Stomach (tissue), 9 donors: ENCODE data around the gene CXCL1. TPM values are rescaled to one million over a fixed set of nuclear protein-coding genes. Genes with fewer than 3 reads are reported as not detected.

ENCODE experiments used
- DNase-seq, 2 donors: peaks; one replicate each; pipeline versions ENCODE4 v3.0.0 to v3.0.0-alpha.2; 2013 to 2019
- H3K27ac ChIP-seq, 5 donors: fragments of 200-600 bp in 4 of 5; sonication (generic) in 4 of 5; one replicate each; pipeline ENCODE4 v1.5.1; 2013 to 2019; ENCODE audit warnings: mild to moderate bottlenecking in 1 of 5, moderate library complexity in 1 of 5
- H3K27me3 ChIP-seq, 3 donors: fragments of 200-600 bp; sonication (generic); one replicate each; pipeline ENCODE4 v1.5.1; 2017 to 2019; ENCODE audit warnings: mixed run types in 1 of 3
- H3K36me3 ChIP-seq, 4 donors: fragments of 200-600 bp; sonication (generic); 1 replicate in 3 of 4; 2 replicates in 1 of 4; pipeline ENCODE4 v1.5.1; 2016 to 2019
- H3K4me1 ChIP-seq, 4 donors: fragments of 200-600 bp; sonication (generic); one replicate each; pipeline ENCODE4 v1.5.1; 2016 to 2019
- H3K4me3 ChIP-seq, 4 donors: fragments of 200-600 bp; sonication (generic) in 3 of 4; one replicate each; pipeline ENCODE4 v1.5.1; 2016 to 2019; ENCODE audit warnings: mild to moderate bottlenecking in 1 of 4
- H3K9me3 ChIP-seq, 4 donors: fragments of 200-600 bp; sonication (generic); one replicate each; pipeline ENCODE4 v1.5.1; 2016 to 2019
- CTCF ChIP-seq, 7 experiments: fragments of 450-650 bp in 4 of 7; fragments of 200-600 bp in 3 of 7; sonication (generic) in 3 of 7; IDR thresholded peaks; one replicate each; pipeline ENCODE4 v1.5.1; 2016 to 2019; ENCODE audit warnings: antibody characterized with exemption in 7 of 7, control low read depth in 2 of 7, mild to moderate bottlenecking in 1 of 7
- EP300 ChIP-seq: sonication (generic); formaldehyde crosslinking; IDR thresholded peaks from one replicate; pipeline ENCODE4 v1.6.1; 2017; ENCODE audit warnings: antibody characterized with exemption
- POLR2A ChIP-seq, 4 donors: fragments of 450-650 bp; IDR thresholded peaks; one replicate each; pipeline ENCODE4 v1.6.1; 2016; ENCODE audit warnings: antibody characterized with exemption in 4 of 4, control low read depth in 2 of 4, mild to moderate bottlenecking in 1 of 4, moderate library complexity in 1 of 4
- POLR2AphosphoS5 ChIP-seq, 3 donors: sonication (generic); formaldehyde crosslinking; IDR thresholded peaks; one replicate each; pipeline ENCODE4 v1.6.1; 2016; ENCODE audit warnings: antibody characterized with exemption in 3 of 3
- WGBS, 5 donors: extraction: QIAGEN DNeasy Blood & Tissue Kit in 3 of 5; methylation state at CpG; one replicate each; pipeline versions ENCODE4 v1.1.5 to v1.1.7; 2013 to 2018; 5-methylcytosine and 5-hydroxymethylcytosine counted together
- intact Hi-C: fragments of 100-400 bp; cut with DNase I; formaldehyde crosslinking; loops from one replicate; pipeline ENCODE4 v1.15.1; 2023; ENCODE audit warnings: low total_unique reads
- polyA plus RNA-seq, 3 donors: library from polyadenylated mRNA; stranded (reverse); fragments of 200-250 nt; gene quantifications; one replicate each; pipeline ENCODE4 v1.2.3, GENCODE V29; 2013
- total RNA-seq, 5 donors: library from RNA; depleted of rRNA; stranded (reverse); fragments of >200 nt; gene quantifications; one replicate each; pipeline versions ENCODE4 v1.1.0 to v1.2.3, GENCODE V29; 2014 to 2016
- donor health status: healthy with polysubstance abuse.
- donor health status: Bipolar disorder and iron deficiency.
- donor health status: healthy.

CXCL1 gene
- total and polyA plus RNA-seq, 8 donors: 1.8 to 62.1 (median 30.1) TPM

GRCh38 chr4:73862322-73862721 lies 6.9 kb upstream of the CXCL1 start:
- no peak for DNase-seq
- TF ChIP-seq EP300: no peak
- no peak for TF ChIP-seq POLR2A (IDR thresholded peaks at IDR 0.05)
- TF ChIP-seq POLR2AphosphoS5 (IDR thresholded peaks at IDR 0.05): no peak
- TF ChIP-seq CTCF (IDR thresholded peaks at IDR 0.05): no peak
- Histone ChIP-seq H3K4me3 (no peak overlapping the region), H3K27me3 (no peaks in the 10 kb centered on the region), H3K27ac (no peak overlapping the region), H3K4me1 (no peaks in the 10 kb centered on the region), H3K36me3 (no peaks in the 10 kb centered on the region), H3K9me3 (no peaks in the 10 kb centered on the region)
- WGBS, 5 donors: 82 to 89% (median 85%) methylated on average over 1 of the region's 1 CpG
- intact Hi-C loops: no loop called here

GRCh38 chr4:73864365-73864764 lies 4.8 kb upstream of the CXCL1 start:
- no peak overlapping the region for H3K27ac ChIP-seq
- no peaks in the 10 kb centered on the region for H3K36me3 ChIP-seq
- H3K9me3 ChIP-seq: no peaks in the 10 kb centered on the region
- peaks cover 0 to 5% (median 4%) of the 10 kb centered on the region in 3 donors for H3K27me3 ChIP-seq
- H3K4me3 ChIP-seq: no peak overlapping the region
- 55 to 71% (median 60%) methylated on average over 2 of the region's 2 CpGs for WGBS, 5 donors
- TF ChIP-seq POLR2AphosphoS5 (IDR thresholded peaks at IDR 0.05) (no peak), CTCF (IDR thresholded peaks at IDR 0.05) (peak in 4 of 7 experiments; percentile 19 to 45 (median 26)), EP300 (no peak)
- peak; percentile 35 to 52 for DNase-seq
- H3K4me1 ChIP-seq: peaks cover 3 to 11% (median 11%) of the 10 kb centered on the region in 4 donors
- intact Hi-C loops: no loop called here

GRCh38 chr4:73864961-73865360 lies 4.2 kb upstream of the CXCL1 start:
- Histone ChIP-seq H3K4me3 (no peak overlapping the region), H3K27ac (no peak overlapping the region), H3K9me3 (no peaks in the 10 kb centered on the region), H3K36me3 (no peaks in the 10 kb centered on the region), H3K27me3 (peaks cover 0 to 10% (median 8%) of the 10 kb centered on the region in 3 donors), H3K4me1 (peaks cover 3 to 17% (median 17%) of the 10 kb centered on the region in 4 donors)
- no peak for DNase-seq
- TF ChIP-seq POLR2AphosphoS5 (IDR thresholded peaks at IDR 0.05): no peak
- no peak for TF ChIP-seq POLR2A (IDR thresholded peaks at IDR 0.05)
- no peak for TF ChIP-seq CTCF (IDR thresholded peaks at IDR 0.05)
- no peak for TF ChIP-seq EP300
- WGBS, 5 donors: 76 to 85% (median 79%) methylated on average over 8 of the region's 8 CpGs
- intact Hi-C loops: no loop called here

GRCh38 chr4:73865431-73866096 lies 3.6 kb upstream of the CXCL1 start:
- Histone ChIP-seq H3K27me3 (peaks cover 0 to 10% (median 8%) of the 10 kb centered on the region in 3 donors), H3K27ac (no peak overlapping the region), H3K9me3 (no peaks in the 10 kb centered on the region), H3K4me1 (peaks cover 3 to 20% (median 18%) of the 10 kb centered on the region in 4 donors), H3K36me3 (no peaks in the 10 kb centered on the region), H3K4me3 (no peak overlapping the region)
- intact Hi-C loops: no loop called here
- no peak for DNase-seq
- no peak for TF ChIP-seq POLR2AphosphoS5 (IDR thresholded peaks at IDR 0.05)
- TF ChIP-seq POLR2A (IDR thresholded peaks at IDR 0.05): no peak
- TF ChIP-seq CTCF (IDR thresholded peaks at IDR 0.05): no peak
- TF ChIP-seq EP300: no peak
- WGBS, 5 donors: 68 to 83% (median 78%) methylated on average over 5 of the region's 5 CpGs
